ENCODE results near the gene CNNM2.

DNA sequence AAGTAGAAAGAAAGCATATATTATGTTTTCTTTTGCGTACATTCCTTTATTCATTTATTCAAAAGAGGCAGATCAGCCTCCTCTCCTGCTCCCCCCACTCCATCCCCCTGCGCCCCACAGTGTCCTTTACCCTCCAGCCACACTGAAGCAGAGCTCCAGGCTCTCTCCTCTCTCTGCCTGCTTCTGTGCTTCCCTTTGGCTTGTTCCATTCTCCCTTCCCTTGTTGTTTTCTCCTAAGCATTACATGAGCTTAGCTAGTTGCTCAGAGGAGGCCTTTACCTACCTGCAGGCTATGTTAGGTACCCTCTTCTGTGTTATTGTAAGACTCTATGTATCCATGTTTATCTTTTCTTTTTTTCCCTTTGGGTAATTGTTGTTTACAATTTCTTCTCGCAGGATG lies 27.4 kb downstream of the CNNM2 start:
- no peak for TF ChIP-seq EZH2 (IDR thresholded peaks at IDR 0.05; ENCODE audit: insufficient read depth, poor library complexity, severe bottlenecking)
- no peak for TF ChIP-seq EZH2phosphoT487 (IDR thresholded peaks at IDR 0.05; ENCODE audit: insufficient read depth, low read depth)
